Calu3 (cell line): ENCODE data around the gene CDC42BPB. TPM values are rescaled to one million over a fixed set of nuclear protein-coding genes. Genes with fewer than 3 reads are reported as not detected.

Experiments used
- BruUV-seq: library from RNA; stranded (reverse); fragments of 400-500 nt; replicated peaks from 2 replicates; lab custom pipeline; 2021; lab: Mats Ljungman, UMichigan
- CTCF ChIA-PET: fragments of 300-600 bp; sonication (Branson Sonifier 250); formaldehyde crosslinking; loops from one replicate; lab custom pipeline; 2022; ENCODE audit warnings: antibody characterized with exemption; lab: Charles Lee
- DNase-seq: peaks from one replicate; pipeline ENCODE4 v3.0.0; 2022
- H3K27ac Mint-ChIP-seq: one replicate; pipeline ENCODE4 v1.8.0; 2022; ENCODE audit warnings: mixed read lengths; ENCODE audit not compliant: unreplicated experiment
- H3K27me3 Mint-ChIP-seq: one replicate; pipeline ENCODE4 v1.8.0; 2022; ENCODE audit warnings: mixed read lengths; ENCODE audit not compliant: unreplicated experiment
- H3K36me3 Mint-ChIP-seq: one replicate; pipeline ENCODE4 v1.8.0; 2022; ENCODE audit warnings: mild to moderate bottlenecking, moderate library complexity, mixed read lengths; ENCODE audit not compliant: insufficient read depth, unreplicated experiment
- H3K4me1 Mint-ChIP-seq: one replicate; pipeline ENCODE4 v1.8.0; 2022; ENCODE audit warnings: mild to moderate bottlenecking, low read depth, mixed read lengths; ENCODE audit not compliant: unreplicated experiment
- H3K4me3 Mint-ChIP-seq: one replicate; pipeline ENCODE4 v1.8.0; 2022; ENCODE audit warnings: mild to moderate bottlenecking, low read depth, moderate library complexity, mixed read lengths; ENCODE audit not compliant: unreplicated experiment
- H3K9me3 Mint-ChIP-seq: one replicate; pipeline ENCODE4 v1.8.0; 2022; ENCODE audit warnings: low read depth, mixed read lengths; ENCODE audit not compliant: unreplicated experiment
- CTCF ChIP-seq: fragments of 200-600 bp; IDR thresholded peaks from one replicate; pipeline ENCODE4 v1.8.0; 2022; ENCODE audit warnings: antibody characterized with exemption; ENCODE audit not compliant: unreplicated experiment
- intact Hi-C: fragments of 100-400 bp; cut with micrococcal nuclease; formaldehyde crosslinking; loops from one replicate; pipeline ENCODE4 v1.10.0; 2022; ENCODE audit not compliant: unreplicated experiment
- total RNA-seq: library from RNA; stranded (reverse); gene quantifications from 2 replicates; pipeline ENCODE4 v1.2.3, GENCODE V29; 2022

CDC42BPB gene
- total RNA-seq, 1 experiment from 2014 or later: 98.7 TPM

- H3K36me3 Mint-ChIP-seq: peaks cover 64% of the 10 kb centered on the region
- CTCF ChIA-PET: no interaction called here
- no peak overlapping the region for H3K4me3 Mint-ChIP-seq
- H3K27ac Mint-ChIP-seq: no peak overlapping the region
- no peak for DNase-seq
- BruUV-seq: no TSS peak
- no peaks in the 10 kb centered on the region for H3K9me3 Mint-ChIP-seq
- no peak for TF ChIP-seq CTCF
- H3K27me3 Mint-ChIP-seq: no peaks in the 10 kb centered on the region
- H3K4me1 Mint-ChIP-seq: peaks cover 21% of the 10 kb centered on the region
- intact Hi-C loops: no loop called here
These were observed 59.0 kb downstream of the CDC42BPB start for GRCh38 chr14:102998393-102998792.

- H3K36me3 Mint-ChIP-seq: peaks cover 58% of the 10 kb centered on the region
- no peak for DNase-seq
- no peaks in the 10 kb centered on the region for H3K9me3 Mint-ChIP-seq
- no peak overlapping the region for H3K4me3 Mint-ChIP-seq
- no TSS peak for BruUV-seq
- no peak overlapping the region for H3K27ac Mint-ChIP-seq
- intact Hi-C loops: no loop called here
- peaks cover 24% of the 10 kb centered on the region for H3K4me1 Mint-ChIP-seq
- no peak for TF ChIP-seq CTCF
- no peaks in the 10 kb centered on the region for H3K27me3 Mint-ChIP-seq
- CTCF ChIA-PET: no interaction called here
These were observed 60.4 kb downstream of the CDC42BPB start for GRCh38 chr14:102996941-102997340.

GRCh38 chr14:102994689-102995088 is 62.7 kb downstream of the CDC42BPB start:
- intact Hi-C loops: no loop called here
- peaks cover 24% of the 10 kb centered on the region for H3K4me1 Mint-ChIP-seq
- CTCF ChIA-PET: no interaction called here
- H3K9me3 Mint-ChIP-seq: no peaks in the 10 kb centered on the region
- no peak for DNase-seq
- TF ChIP-seq CTCF: no peak
- BruUV-seq: no TSS peak
- H3K36me3 Mint-ChIP-seq: peaks cover 67% of the 10 kb centered on the region
- H3K4me3 Mint-ChIP-seq: no peak overlapping the region
- H3K27ac Mint-ChIP-seq: peak overlapping the region; percentile 71
- no peaks in the 10 kb centered on the region for H3K27me3 Mint-ChIP-seq

- Mint-ChIP-seq H3K36me3 (peaks cover 68% of the 10 kb centered on the region), H3K4me1 (peaks cover 24% of the 10 kb centered on the region), H3K27ac (peak overlapping the region; percentile 71), H3K4me3 (peak overlapping the region; percentile 29), H3K27me3 (no peaks in the 10 kb centered on the region), H3K9me3 (no peaks in the 10 kb centered on the region)
- TF ChIP-seq CTCF: no peak
- intact Hi-C loops: no loop called here
- peak; percentile 59 for DNase-seq
- BruUV-seq: no TSS peak
- CTCF ChIA-PET: interaction anchor here (0.5 to 1.0 kb wide), 3 partner anchors 81 to 252 kb away, joined by 3 to 7 read pairs (median 4); no protein-coding TSS in a partner anchor
These were observed 63.8 kb downstream of the CDC42BPB start for GRCh38 chr14:102993523-102993922.
